Posterior vena cava (tissue), 2 donors: ENCODE measurements around the gene CLEC1A. TPM values are rescaled to one million over a fixed set of nuclear protein-coding genes. Genes with fewer than 3 reads are reported as not detected.
A peak's percentile ranks its signal among the peaks of the same experiment; 100 is the strongest.

ENCODE experiments used
- DNase-seq: peaks from one replicate; pipeline ENCODE4 v3.0.0-alpha.2; 2020; ENCODE audit warnings: low spot score
- intact Hi-C, 2 donors: fragments of 100-400 bp; cut with DNase I; formaldehyde crosslinking; loops; one replicate each; pipeline versions ENCODE4 v1.14.1 to v1.14.2; 2022 to 2023
- long read RNA-seq, 2 donors: library from polyadenylated mRNA; unstranded; transcript quantifications; one replicate each; pipeline ENCODE4 v2.0.0, GENCODE V29; 2020 to 2021
- total RNA-seq, 2 donors: library from RNA; stranded (reverse); fragmentation: NEBNext Ultra II Directional; extraction: Animal tissue kit (Norgen Biotek cat#: 25700); gene quantifications; one replicate each; pipeline ENCODE4 v1.2.1, GENCODE V29; 2021
- donor health status: DM: yes; HTN: yes; CAD: no.
- donor health status: DM: yes; HTN: yes; CAD: no.

The CLEC1A gene
- total RNA-seq = 1 to 10 TPM; 5.2 to 5.9 TPM
- long read RNA-seq, donor 1, partial matches to known transcripts = 0 of 2 reads
- long read RNA-seq, donor 1, other reads (novel, unspliced or antisense) = 1 of 2 reads
- long read RNA-seq, donor 2, partial matches to known transcripts = 0 of 4 reads
- long read RNA-seq, donor 2, other reads (novel, unspliced or antisense) = 1 of 4 reads

DNA sequence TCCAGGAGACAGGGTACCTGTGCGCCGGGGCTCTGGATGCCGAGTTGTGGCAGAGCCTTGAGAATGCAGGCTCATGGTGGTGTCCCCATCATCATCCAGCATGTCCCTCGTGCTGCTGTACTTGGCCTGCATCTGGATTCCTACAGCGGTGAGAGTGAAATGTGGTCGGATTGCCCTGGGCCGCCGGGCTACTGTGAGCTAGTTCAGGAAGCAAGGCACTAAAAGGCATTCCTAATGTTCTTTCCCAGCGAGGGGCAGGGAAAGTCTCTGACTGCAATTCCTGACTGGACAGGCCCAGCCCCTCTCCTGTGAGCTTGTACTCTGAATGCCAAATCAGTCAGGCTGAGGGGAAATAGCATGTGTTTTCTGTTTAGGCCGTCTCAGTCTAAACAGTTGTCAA lies at the start of gene CLEC1A:
CLEC1A (minus strand) TSS at position 195 of the 400 bp plus-strand sequence; CDS start at position 132, 63 bp downstream.
- intact Hi-C loops = no loop called here
- no peak for DNase-seq

GRCh38 chr12:10147714-10148403 lies 49.1 kb upstream of the CLEC1A start:
- intact Hi-C loops = no loop called here
- no peak for DNase-seq

DNA sequence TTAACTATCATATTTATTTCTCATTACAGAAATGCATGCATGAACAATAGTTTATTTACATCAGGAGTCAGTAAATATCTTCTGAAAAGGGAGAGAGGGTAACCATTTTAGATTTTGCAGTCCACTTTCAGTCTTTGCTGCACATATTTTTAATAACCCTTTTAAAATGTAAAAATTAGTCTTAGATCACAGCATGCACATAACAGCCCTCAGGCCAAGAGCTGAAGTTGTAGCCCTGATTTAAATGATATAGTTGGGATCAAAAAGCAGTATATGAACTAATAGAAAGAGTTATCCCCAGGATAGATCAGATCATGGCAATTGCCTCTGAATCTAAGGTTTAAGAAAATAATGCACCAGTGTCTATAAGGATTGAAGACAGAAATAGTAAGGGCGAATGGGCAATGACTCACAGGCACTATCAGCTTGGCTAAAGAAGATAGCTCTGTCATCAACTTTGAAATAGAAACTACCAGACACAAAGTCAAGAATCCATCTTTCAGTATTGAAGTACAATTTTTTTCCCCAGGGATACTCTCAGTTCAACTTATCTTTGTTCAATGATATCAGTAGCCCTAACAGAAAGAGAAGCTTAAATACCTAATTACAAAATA lies 44.3 kb upstream of the CLEC1A start:
- intact Hi-C loops = no loop called here
- DNase-seq = no peak

- no peak for DNase-seq
- intact Hi-C loops = no loop called here
These were observed 41.2 kb upstream of the CLEC1A start for GRCh38 chr12:10140001-10140400.

DNA sequence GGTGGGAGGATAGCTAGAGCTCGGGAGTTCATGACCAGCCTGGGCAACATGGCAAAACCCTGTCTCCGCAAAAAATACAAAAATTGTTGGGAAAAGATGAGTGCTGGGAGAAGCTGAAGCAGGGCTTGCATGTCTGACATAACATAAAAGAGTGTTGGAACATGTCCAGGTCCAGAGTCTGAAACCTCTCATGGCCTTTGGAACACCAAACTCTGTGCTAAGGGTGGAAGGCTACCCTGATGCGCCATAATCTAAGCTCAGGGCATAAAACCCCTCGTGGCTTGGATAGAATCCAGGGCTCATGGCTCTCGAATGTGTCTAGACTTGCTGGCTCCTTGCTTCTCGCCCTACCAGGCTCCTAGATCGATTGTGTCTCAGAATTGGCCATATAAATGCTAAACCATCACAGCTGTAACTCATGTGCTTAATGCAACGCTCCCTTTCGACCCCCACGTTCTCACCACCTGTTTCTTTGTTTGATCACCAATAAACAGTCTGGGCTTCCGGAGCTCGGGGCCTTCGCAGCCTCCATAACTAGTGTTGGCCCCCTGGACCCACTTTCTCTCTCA lies 37.9 kb upstream of the CLEC1A start:
- intact Hi-C loops = no loop called here
- DNase-seq = no peak

DNA sequence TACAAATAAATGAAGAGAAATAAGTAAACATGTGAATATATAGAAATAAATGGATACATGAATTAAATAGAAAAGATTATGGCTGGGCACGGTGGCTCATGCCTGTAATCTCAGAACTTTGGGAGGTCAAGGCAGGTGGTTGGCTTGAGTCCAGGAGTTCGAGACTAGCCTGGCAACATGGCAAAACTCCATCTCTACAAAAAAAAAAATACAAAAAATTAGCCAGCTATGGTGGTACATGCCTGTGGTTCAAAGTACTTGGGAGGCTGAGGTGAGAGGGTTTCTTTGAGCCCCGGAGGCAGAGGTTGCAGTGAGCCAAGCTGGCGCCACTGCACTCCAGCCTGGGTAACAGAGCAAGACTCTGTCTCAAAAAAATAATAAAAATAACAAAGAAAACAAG lies 36.3 kb upstream of the CLEC1A start:
- no peak for DNase-seq
- intact Hi-C loops = no loop called here

DNA sequence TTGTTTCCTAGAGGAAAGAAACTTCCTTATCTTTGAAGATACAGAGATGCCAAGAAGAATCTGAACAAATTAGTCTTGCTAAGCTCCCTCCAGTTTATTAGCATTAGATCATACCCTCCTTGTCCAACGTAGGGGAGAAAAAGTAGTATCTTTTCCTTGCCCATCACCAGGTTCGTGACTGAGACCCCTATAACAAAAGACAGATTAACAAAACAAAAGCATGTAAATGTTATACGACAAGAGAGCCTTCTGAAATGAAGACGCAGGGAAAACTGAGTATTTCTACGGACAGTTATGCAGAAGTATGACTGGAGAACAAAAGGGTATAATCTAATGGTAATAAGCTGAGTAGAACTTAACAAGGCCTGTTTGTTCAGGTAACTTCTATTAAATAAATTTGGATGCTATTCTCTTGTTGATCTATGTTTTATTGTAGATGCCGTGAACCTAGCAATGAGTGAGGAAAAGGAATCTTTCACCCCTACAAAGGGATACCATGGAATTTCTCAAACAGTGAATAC lies 34.1 kb upstream of the CLEC1A start:
- intact Hi-C loops = no loop called here

GRCh38 chr12:10131111-10131690 lies 32.4 kb upstream of the CLEC1A start:
- intact Hi-C loops = no loop called here
- DNase-seq = no peak

More for the DNA sequence above, 34.1 kb upstream of the CLEC1A start:
- no peak for DNase-seq

DNA sequence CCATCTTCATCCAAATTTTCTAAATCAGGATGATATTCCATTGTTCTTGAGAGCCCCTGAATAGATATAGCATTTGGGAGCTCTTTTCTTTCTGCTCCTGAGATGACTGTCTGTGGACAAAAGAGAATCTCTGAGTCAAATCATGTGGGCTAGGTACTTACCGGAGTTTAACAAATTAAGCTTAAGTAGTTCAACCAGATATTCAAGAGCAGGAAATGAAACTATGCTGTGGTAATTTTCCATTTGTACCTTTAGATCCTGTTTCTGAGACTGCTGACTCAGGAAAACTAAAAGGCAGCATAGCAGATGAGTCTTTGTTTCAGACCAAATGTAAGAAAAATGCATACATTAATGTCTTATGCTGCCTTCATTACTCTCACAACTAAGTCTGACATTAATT lies 31.3 kb upstream of the CLEC1A start, which contains the start of gene CLEC7A:
CLEC7A (minus strand) TSS at position 158 of the 400 bp plus-strand sequence; CDS start at position 41, 117 bp downstream.
- intact Hi-C loops = no loop called here
- no peak for DNase-seq

- intact Hi-C loops = no loop called here
- DNase-seq = no peak
These were observed 29.9 kb upstream of the CLEC1A start for GRCh38 chr12:10128687-10129086.

GRCh38 chr12:10126413-10126812 lies 27.6 kb upstream of the CLEC1A start:
- no peak for DNase-seq
- intact Hi-C loops = no loop called here

GRCh38 chr12:10122689-10123088 lies 23.9 kb upstream of the CLEC1A start:
- intact Hi-C loops = no loop called here
- no peak for DNase-seq

DNA sequence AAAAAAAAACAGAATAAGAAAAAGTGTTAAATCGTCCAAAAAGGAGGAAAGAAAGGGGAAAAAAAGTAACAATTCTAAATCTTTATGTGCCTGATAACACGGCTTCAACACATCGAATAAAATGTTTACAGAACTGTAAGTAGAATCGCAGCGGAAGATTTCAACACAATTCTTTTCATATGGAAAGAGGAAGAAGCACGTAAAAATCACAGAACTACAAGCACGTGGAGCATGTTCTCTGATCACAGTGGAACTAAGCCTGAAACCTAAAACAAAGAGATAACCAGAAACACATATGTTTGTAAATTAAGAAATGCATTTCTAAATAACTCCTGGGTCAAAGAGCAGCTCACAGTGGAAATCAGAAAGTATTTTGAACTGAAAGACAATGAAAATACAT lies 22.5 kb upstream of the CLEC1A start:
- intact Hi-C loops = no loop called here
- DNase-seq = no peak

DNA sequence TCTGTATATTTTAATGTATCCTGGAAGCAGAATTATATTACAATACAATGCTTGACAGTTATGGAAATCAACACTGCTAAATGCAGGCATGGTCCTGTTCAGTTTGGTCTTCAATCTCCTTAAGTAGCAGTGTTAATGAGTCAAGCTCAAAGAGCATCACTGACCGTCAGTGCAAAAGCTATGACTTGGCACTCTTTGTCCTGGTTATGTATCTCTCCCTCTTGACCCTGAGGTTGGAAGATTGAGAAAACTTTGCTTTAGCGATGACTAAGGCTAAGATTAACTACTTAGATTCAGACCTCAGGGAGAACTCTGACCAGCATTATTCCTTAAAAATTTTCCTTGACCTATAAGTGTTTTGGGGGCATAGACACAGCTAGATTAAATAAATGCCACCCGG lies 20.3 kb upstream of the CLEC1A start:
- no peak for DNase-seq
- intact Hi-C loops = no loop called here

- DNase-seq = no peak
- intact Hi-C loops = no loop called here
These were observed 17.1 kb upstream of the CLEC1A start for GRCh38 chr12:10115890-10116289.

- DNase-seq = no peak
- intact Hi-C loops = no loop called here
These were observed 16.5 kb upstream of the CLEC1A start for GRCh38 chr12:10115311-10115710.

DNA sequence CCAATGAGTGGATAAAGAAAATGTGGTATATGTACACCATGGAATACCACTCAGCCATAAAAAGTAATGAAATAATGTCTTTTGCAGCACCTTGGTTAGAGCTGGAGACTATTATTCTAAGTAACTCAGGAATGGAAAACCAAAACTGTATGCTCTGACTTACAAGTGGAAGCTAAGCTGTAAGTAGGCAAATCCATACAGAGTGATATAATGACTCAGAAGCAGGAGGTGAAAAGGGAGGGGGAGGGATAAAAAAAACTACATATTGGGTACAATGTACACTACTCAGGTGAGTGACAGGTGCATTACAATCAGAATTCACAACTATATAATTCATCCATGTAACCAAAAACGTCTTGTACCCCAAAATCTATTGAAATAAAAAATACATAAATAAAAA lies 15.1 kb upstream of the CLEC1A start:
- DNase-seq = no peak
- intact Hi-C loops = no loop called here

- intact Hi-C loops = no loop called here
- no peak for DNase-seq
These were observed 14.3 kb upstream of the CLEC1A start for GRCh38 chr12:10113075-10113474.

DNA sequence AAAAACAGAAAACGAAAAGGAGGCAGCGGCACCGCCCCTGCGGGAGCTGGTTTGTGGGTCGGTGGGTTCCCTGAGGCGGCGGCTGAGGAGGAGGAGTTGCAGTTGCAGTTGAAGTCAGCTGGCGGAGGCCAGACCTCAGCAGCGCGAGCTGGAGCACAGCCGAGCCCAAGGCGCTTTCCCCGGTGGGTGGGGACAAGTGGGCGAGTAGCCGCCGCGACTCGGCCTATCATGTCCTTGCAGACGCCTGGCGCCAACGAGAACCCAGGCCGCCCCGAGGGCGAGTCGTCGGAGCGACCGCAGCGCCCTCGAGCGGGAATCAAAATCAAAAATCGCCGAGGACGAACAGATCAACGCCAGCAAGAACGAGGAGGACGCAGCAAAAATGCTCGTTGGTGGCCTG lies 12.7 kb upstream of the CLEC1A start:
- intact Hi-C loops = no loop called here
- peak; percentile 73 for DNase-seq
